ENCODE results near the gene TCAP. TPM values are rescaled to one million over a fixed set of nuclear protein-coding genes. Genes with fewer than 3 reads are reported as not detected.
"Not testable (repeated sequence)": the region's sequence is repeated elsewhere in the genome, so short reads cannot be mapped to it uniquely, and the experiment has no call there.

TCAP gene
- total RNA-seq, 3 donors from 2014 or later (not counting 1 experiment from before 2014, with no cell fraction given), result 1.3 to 3.8 (median 2.4) TPM

- Histone ChIP-seq H3K9me3 (ENCODE audit: control insufficient read depth, insufficient read depth, low read length) (no peaks in the 10 kb centered on the region), H3K36me3 (ENCODE audit: control insufficient read depth, insufficient read depth, low read length) (no peaks in the 10 kb centered on the region), H3K4me3 (ENCODE audit: low read length) (no peak overlapping the region), H3K27me3 (ENCODE audit: control insufficient read depth, insufficient read depth, low read length) (no peaks in the 10 kb centered on the region), H3K4me1 (ENCODE audit: control insufficient read depth, insufficient read depth, low read length) (peaks cover 60% of the 10 kb centered on the region), H3K27ac (ENCODE audit: low read length) (peak overlapping the region; percentile 67)
- H3K27ac Mint-ChIP-seq, result peak overlapping the region; percentile 86 to 90
- TF ChIP-seq, protein P1, sequence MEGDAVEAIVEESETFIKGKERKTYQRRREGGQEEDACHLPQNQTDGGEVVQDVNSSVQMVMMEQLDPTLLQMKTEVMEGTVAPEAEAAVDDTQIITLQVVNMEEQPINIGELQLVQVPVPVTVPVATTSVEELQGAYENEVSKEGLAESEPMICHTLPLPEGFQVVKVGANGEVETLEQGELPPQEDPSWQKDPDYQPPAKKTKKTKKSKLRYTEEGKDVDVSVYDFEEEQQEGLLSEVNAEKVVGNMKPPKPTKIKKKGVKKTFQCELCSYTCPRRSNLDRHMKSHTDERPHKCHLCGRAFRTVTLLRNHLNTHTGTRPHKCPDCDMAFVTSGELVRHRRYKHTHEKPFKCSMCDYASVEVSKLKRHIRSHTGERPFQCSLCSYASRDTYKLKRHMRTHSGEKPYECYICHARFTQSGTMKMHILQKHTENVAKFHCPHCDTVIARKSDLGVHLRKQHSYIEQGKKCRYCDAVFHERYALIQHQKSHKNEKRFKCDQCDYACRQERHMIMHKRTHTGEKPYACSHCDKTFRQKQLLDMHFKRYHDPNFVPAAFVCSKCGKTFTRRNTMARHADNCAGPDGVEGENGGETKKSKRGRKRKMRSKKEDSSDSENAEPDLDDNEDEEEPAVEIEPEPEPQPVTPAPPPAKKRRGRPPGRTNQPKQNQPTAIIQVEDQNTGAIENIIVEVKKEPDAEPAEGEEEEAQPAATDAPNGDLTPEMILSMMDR (IDR thresholded peaks at IDR 0.05), result no peak
- 68% methylated on average over 7 of the region's 7 CpGs for WGBS (ENCODE audit: insufficient coverage)
- H3K4me1 Mint-ChIP-seq, result peaks cover 65 to 82% of the 10 kb centered on the region in 2 donors
- no peak for ATAC-seq
- H3K9me3 Mint-ChIP-seq, result no peaks in the 10 kb centered on the region
- no peaks in the 10 kb centered on the region for H3K36me3 Mint-ChIP-seq
- H3K27me3 Mint-ChIP-seq (ENCODE audit: low read depth in 2 of 2), result no peaks in the 10 kb centered on the region
- H3K4me3 Mint-ChIP-seq, result peak overlapping the region; percentile 85
- DNase-seq, result peak in 1 of 2 donors; percentile 32
- intact Hi-C loops (cut with micrococcal nuclease), result no loop called here
Measured at GRCh38 chr17:39706921-39707337, 41.8 kb downstream of the TCAP start.

- intact Hi-C loops (cut with micrococcal nuclease), result no loop called here
- Histone ChIP-seq H3K27ac (ENCODE audit: low read length) (peak overlapping the region; percentile 74), H3K4me3 (ENCODE audit: low read length) (peak overlapping the region; percentile 32), H3K27me3 (ENCODE audit: control insufficient read depth, insufficient read depth, low read length) (no peaks in the 10 kb centered on the region), H3K36me3 (ENCODE audit: control insufficient read depth, insufficient read depth, low read length) (no peaks in the 10 kb centered on the region), H3K9me3 (ENCODE audit: control insufficient read depth, insufficient read depth, low read length) (no peaks in the 10 kb centered on the region), H3K4me1 (ENCODE audit: control insufficient read depth, insufficient read depth, low read length) (peaks cover 47% of the 10 kb centered on the region)
- DNase-seq (no peak), ATAC-seq (peak; percentile 75 to 84 (median 80))
- Mint-ChIP-seq H3K36me3 (no peaks in the 10 kb centered on the region), H3K9me3 (no peaks in the 10 kb centered on the region), H3K4me1 (peaks cover 57 to 70% of the 10 kb centered on the region in 2 donors), H3K4me3 (peak overlapping the region; percentile 85), H3K27me3 (ENCODE audit: low read depth in 2 of 2) (no peaks in the 10 kb centered on the region), H3K27ac (peak overlapping the region; percentile 86 to 90)
- TF ChIP-seq, protein P1 (IDR thresholded peaks at IDR 0.05), result no peak
- 52% methylated on average over 14 of the region's 14 CpGs for WGBS (ENCODE audit: insufficient coverage)
Measured at GRCh38 chr17:39709319-39709997, 44.3 kb downstream of the TCAP start.

GRCh38 chr17:39709998-39710964 is 45.1 kb downstream of the TCAP start:
- intact Hi-C loops (cut with micrococcal nuclease), result no loop called here
- Histone ChIP-seq H3K27ac (ENCODE audit: low read length) (peak overlapping the region; percentile 74), H3K4me1 (ENCODE audit: control insufficient read depth, insufficient read depth, low read length) (peaks cover 47% of the 10 kb centered on the region), H3K9me3 (ENCODE audit: control insufficient read depth, insufficient read depth, low read length) (no peaks in the 10 kb centered on the region), H3K4me3 (ENCODE audit: low read length) (peak overlapping the region; percentile 32), H3K36me3 (ENCODE audit: control insufficient read depth, insufficient read depth, low read length) (peaks cover 3% of the 10 kb centered on the region), H3K27me3 (ENCODE audit: control insufficient read depth, insufficient read depth, low read length) (no peaks in the 10 kb centered on the region)
- DNase-seq (no peak), ATAC-seq (peak; percentile 43 to 55 (median 43))
- H3K27me3 Mint-ChIP-seq (ENCODE audit: low read depth in 2 of 2), result no peaks in the 10 kb centered on the region
- peaks cover 57 to 66% of the 10 kb centered on the region in 2 donors for H3K4me1 Mint-ChIP-seq
- no peaks in the 10 kb centered on the region for H3K36me3 Mint-ChIP-seq
- 80% methylated on average over 20 of the region's 20 CpGs for WGBS (ENCODE audit: insufficient coverage)
- no peaks in the 10 kb centered on the region for H3K9me3 Mint-ChIP-seq
- H3K4me3 Mint-ChIP-seq, result peak overlapping the region; percentile 85
- TF ChIP-seq, protein P1 (IDR thresholded peaks at IDR 0.05), result no peak
- peak overlapping the region; percentile 86 to 90 for H3K27ac Mint-ChIP-seq

GRCh38 chr17:39711071-39711470 is 45.9 kb downstream of the TCAP start:
- H3K4me3 Mint-ChIP-seq, result peak overlapping the region; percentile 85
- H3K27ac ChIP-seq (ENCODE audit: low read length); ATAC-seq; H3K4me3 ChIP-seq (ENCODE audit: low read length); H3K9me3 Mint-ChIP-seq; H3K36me3 ChIP-seq (ENCODE audit: control insufficient read depth, insufficient read depth, low read length); intact Hi-C loops (cut with micrococcal nuclease); H3K27me3 ChIP-seq (ENCODE audit: control insufficient read depth, insufficient read depth, low read length); H3K36me3 Mint-ChIP-seq; H3K9me3 ChIP-seq (ENCODE audit: control insufficient read depth, insufficient read depth, low read length); H3K27me3 Mint-ChIP-seq (ENCODE audit: low read depth in 2 of 2); DNase-seq: not testable (repeated sequence)
- 90% methylated on average over 11 of the region's 11 CpGs for WGBS (ENCODE audit: insufficient coverage)
- H3K4me1 ChIP-seq (ENCODE audit: control insufficient read depth, insufficient read depth, low read length), result peaks cover 45% of the 10 kb centered on the region
- H3K4me1 Mint-ChIP-seq, result peaks cover 57 to 66% of the 10 kb centered on the region in 2 donors
- peak overlapping the region; percentile 86 to 90 for H3K27ac Mint-ChIP-seq

All from natural killer cell (primary cell).